Kidney epithelial cell (primary cell): ENCODE results near the gene ULK4. TPM values are rescaled to one million over a fixed set of nuclear protein-coding genes. Genes with fewer than 3 reads are reported as not detected.

Experiments used
- DNase-seq: peaks from one replicate; pipeline ENCODE4 v3.0.0-alpha.2; 2010; ENCODE audit warnings: low read depth
- H3K27me3 ChIP-seq: 2 replicates; pipeline ENCODE4 v1.6.0; 2011; ENCODE audit warnings: low read length; ENCODE audit not compliant: control insufficient read depth, insufficient read depth
- H3K36me3 ChIP-seq: 2 replicates; pipeline ENCODE4 v1.5.1; 2011; ENCODE audit warnings: low read length; ENCODE audit not compliant: control insufficient read depth, insufficient read depth
- H3K4me3 ChIP-seq: 2 replicates; pipeline ENCODE4 v1.5.1; 2011; ENCODE audit warnings: low read depth, mild to moderate bottlenecking, control low read depth, low read length
- CTCF ChIP-seq: IDR thresholded peaks from 2 replicates; pipeline ENCODE4 v1.5.1; 2011; ENCODE audit warnings: mild to moderate bottlenecking, moderate library complexity, low read length, control low read depth, inconsistent platforms; ENCODE audit not compliant: insufficient read depth, poor library complexity, severe bottlenecking
- total RNA-seq: library from RNA; depleted of rRNA; stranded (reverse); fragments of >200 nt; gene quantifications from 2 replicates; pipeline ENCODE4 v1.2.3, GENCODE V29; 2015

ULK4 gene
- total RNA-seq, 1 donor from 2014 or later: 18.3 TPM

GRCh38 chr3:41854956-41855355 is 106.9 kb downstream of the ULK4 start:
- H3K36me3 ChIP-seq: no peaks in the 10 kb centered on the region
- H3K27me3 ChIP-seq: no peaks in the 10 kb centered on the region
- H3K4me3 ChIP-seq: no peak overlapping the region
- DNase-seq: no peak
- no peak for TF ChIP-seq CTCF

- no peak overlapping the region for H3K4me3 ChIP-seq
- H3K36me3 ChIP-seq: no peaks in the 10 kb centered on the region
- H3K27me3 ChIP-seq: no peaks in the 10 kb centered on the region
- DNase-seq: no peak
- no peak for TF ChIP-seq CTCF
Observed at GRCh38 chr3:41853540-41854196, 108.2 kb downstream of the ULK4 start.

- no peak for TF ChIP-seq CTCF
- no peaks in the 10 kb centered on the region for H3K36me3 ChIP-seq
- H3K4me3 ChIP-seq: no peak overlapping the region
- no peak for DNase-seq
- H3K27me3 ChIP-seq: no peaks in the 10 kb centered on the region
Observed at GRCh38 chr3:41848753-41849574, 112.9 kb downstream of the ULK4 start.

GRCh38 chr3:41847679-41848078 is 114.2 kb downstream of the ULK4 start:
- no peak for TF ChIP-seq CTCF
- no peak overlapping the region for H3K4me3 ChIP-seq
- DNase-seq: no peak
- H3K36me3 ChIP-seq: no peaks in the 10 kb centered on the region
- no peaks in the 10 kb centered on the region for H3K27me3 ChIP-seq

- Histone ChIP-seq H3K36me3 (no peaks in the 10 kb centered on the region), H3K4me3 (no peak overlapping the region), H3K27me3 (no peaks in the 10 kb centered on the region)
- DNase-seq: no peak
- no peak for TF ChIP-seq CTCF
Observed at GRCh38 chr3:41846850-41847249, 115.1 kb downstream of the ULK4 start.
